Measurements from ENCODE around the gene JTB. TPM values are rescaled to one million over a fixed set of nuclear protein-coding genes. Genes with fewer than 3 reads are reported as not detected.

The JTB gene
- polyA plus RNA-seq, 1 donor from 2014 or later = 257 TPM

Small RNA genes within 50 kb of the gene (small RNA-seq; reads per million reads assigned to genes)
- 0 to 0.82 (median 0) reads per million in 3 experiments for gene MIR6737

Other genes with a start within 250 kb of the JTB start
- 29.9 and 31.0 TPM in 2 replicates for gene INTS3, start 249.6 kb downstream of the JTB start, polyA plus RNA-seq
- 30.6 and 38.2 TPM in 2 replicates for gene SLC27A3, start 202.3 kb downstream of the JTB start, polyA plus RNA-seq
- gene GATAD2B, start 54.7 kb downstream of the JTB start, polyA plus RNA-seq = 12.0 and 12.8 TPM in 2 replicates
- gene DENND4B, start 31.0 kb downstream of the JTB start, polyA plus RNA-seq = 25.3 and 30.9 TPM in 2 replicates
- gene CRTC2, start 19.1 kb downstream of the JTB start, polyA plus RNA-seq = 12.1 and 14.0 TPM in 2 replicates
- gene SLC39A1, start 14.1 kb downstream of the JTB start, polyA plus RNA-seq = 35.2 and 39.9 TPM in 2 replicates
- 12.4 and 18.0 TPM in 2 replicates for gene CREB3L4, start 9.8 kb downstream of the JTB start, polyA plus RNA-seq
- 0.53 TPM in 1 of 2 replicates, not detected in the other for gene RAB13, start 8.7 kb upstream of the JTB start, polyA plus RNA-seq
- 2,047 and 2,235 TPM in 2 replicates for gene RPS27, start 13.1 kb upstream of the JTB start, polyA plus RNA-seq
- gene NUP210L, start 177.4 kb upstream of the JTB start, polyA plus RNA-seq = 0.09 TPM in 1 of 2 replicates, not detected in the other
- 339 and 356 TPM in 2 replicates for gene TPM3, start 214.4 kb upstream of the JTB start, polyA plus RNA-seq
- not detected in 2 replicates for gene CFAP141, start 228.7 kb upstream of the JTB start, polyA plus RNA-seq
- 41.4 and 44.7 TPM in 2 replicates for gene UBAP2L, start 243.3 kb upstream of the JTB start, polyA plus RNA-seq

All from neural cell (in vitro differentiated cells).